ENCODE measurements around the gene MTG2.
"Not testable (repeated sequence)": the region's sequence is repeated elsewhere in the genome, so short reads cannot be mapped to it uniquely, and the experiment has no call there.

MTG2 gene

DNA sequence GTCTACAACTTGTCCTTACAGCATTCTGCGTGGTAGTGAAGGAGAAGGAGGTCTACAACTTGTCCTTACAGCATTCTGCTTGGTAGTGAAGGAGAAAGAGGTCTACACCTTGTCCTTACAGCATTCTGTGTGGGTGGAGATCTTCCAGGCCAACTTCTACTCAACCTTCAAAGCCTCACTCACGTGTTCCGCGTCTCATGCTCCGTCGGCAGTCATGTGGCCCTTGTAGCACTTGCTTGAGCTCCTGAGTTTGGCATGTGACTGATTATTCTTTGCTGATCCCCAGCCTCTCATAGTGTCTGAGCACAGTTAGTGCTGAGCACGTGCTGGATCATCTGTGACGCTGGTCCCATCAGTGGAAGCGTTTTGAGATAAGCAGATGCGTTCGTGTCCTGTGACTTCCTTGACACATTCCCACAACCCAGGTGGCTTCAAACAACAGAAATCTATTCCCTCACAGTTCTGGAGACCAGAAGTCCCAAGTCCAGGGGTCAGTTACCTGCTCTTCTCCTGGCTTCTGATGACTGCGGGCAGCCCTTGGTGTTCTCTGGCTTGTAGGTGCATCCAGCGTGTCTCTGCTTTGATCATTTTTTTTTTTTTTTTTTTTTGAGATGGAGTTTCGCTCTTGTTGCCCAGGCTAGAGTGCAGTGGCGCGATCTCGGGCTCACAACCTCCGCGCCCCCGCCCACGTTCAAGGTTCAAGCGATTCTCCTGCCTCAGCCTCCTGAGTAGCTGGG lies 36.6 kb upstream of the MTG2 start:
- no peak for DNase-seq (ENCODE audit: low read depth in 2 of 2)

DNA sequence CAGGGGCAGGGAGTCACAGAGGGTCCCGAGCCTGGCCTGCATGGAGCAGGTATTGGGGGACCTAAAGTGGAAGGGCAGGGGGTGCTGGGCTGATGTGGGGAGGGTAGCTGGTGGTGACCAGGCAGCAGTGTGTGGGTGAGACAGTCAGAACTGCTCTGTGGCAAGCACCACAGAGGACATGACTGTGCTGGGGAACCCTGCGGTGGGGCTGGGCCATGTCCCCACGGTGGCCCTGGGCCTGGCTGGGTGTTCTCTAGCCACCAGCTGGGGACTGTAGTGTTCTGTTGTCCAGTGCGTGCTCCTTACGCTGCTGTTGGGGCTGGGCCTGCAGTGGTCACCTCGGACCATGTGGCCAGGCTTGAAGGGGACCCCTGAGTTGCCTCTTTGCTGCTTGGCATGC lies 35.7 kb upstream of the MTG2 start:
- DNase-seq (ENCODE audit: low read depth in 2 of 2): no peak

DNA sequence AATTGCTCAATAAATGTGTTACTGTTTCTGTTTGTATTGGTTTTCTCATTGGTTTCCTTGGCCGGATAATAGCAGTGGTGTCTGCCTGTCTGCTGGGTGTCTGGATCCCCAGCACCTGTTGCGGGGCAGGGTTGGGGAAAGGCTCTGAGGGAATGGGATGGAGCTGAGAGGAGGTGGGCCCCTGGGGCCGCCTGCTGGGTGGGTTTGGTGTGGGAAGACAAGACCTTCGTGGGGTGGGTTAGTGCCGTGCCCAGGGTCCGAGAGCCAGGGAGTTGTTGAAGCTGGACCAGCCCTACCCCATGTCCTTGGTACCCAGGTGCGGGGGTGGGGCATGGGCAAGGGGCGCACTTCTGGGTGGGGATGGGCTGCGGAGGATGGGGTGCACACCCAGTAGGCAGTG lies 35.3 kb upstream of the MTG2 start:
- no peak for DNase-seq (ENCODE audit: low read depth in 2 of 2)

DNA sequence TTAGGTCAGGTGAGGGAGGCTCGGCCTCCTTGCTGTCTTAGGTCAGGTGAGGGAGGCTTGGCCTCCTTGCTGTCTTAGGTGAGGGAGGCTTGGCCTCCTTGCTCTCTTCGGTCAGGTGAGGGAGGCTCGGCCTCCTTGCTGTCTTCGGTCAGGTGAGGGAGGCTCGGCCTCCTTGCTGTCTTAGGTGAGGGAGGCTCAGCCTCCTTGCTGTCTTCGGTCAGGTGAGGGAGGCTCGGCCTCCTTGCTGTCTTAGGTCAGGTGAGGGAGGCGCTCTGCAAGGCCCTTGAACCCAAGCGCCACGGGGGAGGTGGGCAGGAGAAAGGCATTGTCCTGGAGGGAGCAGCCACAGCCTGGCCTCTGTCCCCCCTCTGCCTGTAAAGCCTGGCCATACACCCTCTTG lies 34.4 kb upstream of the MTG2 start:
- DNase-seq (ENCODE audit: low read depth in 2 of 2): not testable (repeated sequence)

DNA sequence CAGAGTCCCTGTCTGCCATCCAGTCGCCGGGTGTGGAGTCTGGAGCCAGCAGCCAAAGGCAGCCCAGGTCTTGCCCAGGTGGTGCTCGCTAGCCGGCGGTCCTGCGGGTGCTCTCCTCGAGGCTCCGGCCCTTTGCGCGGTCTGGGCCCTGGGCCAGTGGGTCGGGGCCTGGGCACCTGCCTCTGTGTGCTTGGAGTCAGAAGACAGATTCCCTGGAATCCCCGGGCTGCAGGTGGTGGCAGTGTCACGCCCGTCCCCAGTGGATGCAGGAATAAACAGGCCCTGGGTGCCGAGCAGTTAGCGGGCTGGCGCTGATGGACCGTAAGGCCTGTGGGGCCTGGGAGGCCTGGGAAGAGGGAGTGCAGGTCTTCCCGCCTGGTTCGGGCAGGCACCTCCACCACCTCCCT lies 33.9 kb upstream of the MTG2 start:
- no peak for DNase-seq (ENCODE audit: low read depth in 2 of 2)

DNA sequence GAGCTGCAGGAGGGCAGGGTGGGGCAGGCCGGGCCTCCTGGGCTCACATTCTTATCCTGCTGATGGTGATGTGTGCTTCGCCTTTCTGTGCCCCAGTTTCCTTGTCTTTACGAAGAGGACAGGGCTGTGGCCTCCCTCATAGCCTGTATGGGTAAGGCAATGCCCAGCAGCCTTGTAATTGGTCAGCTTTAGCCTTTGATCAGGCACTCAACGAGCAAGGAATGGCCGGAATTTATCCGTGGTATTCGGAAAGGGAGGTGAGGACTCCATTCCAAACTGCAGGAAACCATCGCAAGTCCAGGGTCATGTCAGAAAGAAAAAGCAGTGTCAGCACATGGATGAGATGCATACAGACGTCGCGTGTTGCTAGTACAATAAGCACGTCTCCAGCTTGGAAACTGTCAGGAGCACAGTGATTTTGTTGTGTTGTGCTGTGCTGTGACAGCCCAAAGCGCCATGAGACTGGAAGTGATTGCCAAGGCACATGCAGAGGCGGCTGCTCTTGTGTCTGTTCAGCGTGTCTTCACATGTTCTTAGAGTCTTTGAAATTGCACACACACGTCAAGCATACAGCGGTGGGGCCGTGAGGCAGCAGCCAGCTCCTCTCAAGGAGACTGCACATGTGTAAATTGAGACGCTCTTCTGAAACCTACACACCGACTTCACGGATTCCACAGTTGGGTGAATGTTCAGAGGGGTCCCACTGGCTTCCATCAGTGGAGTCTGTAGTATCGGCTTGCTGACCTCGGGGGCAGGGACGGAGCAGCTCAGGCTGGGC lies 33.1 kb upstream of the MTG2 start:
- DNase-seq (ENCODE audit: low read depth in 2 of 2): no peak

DNA sequence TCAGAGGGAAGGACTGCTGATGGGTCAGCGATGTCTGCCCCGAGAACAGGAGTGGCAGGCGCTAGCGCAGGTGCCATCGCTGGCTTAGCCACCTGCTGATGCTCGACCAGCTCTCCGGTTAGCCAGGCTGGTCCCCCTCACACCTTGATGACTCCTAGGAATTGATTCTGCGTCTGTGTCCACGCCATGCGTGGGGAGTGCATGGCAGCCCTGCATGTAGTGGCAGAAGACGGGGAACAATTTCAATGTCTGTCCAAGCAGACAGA lies 32.6 kb upstream of the MTG2 start:
- no peak for DNase-seq (ENCODE audit: low read depth in 2 of 2)

DNA sequence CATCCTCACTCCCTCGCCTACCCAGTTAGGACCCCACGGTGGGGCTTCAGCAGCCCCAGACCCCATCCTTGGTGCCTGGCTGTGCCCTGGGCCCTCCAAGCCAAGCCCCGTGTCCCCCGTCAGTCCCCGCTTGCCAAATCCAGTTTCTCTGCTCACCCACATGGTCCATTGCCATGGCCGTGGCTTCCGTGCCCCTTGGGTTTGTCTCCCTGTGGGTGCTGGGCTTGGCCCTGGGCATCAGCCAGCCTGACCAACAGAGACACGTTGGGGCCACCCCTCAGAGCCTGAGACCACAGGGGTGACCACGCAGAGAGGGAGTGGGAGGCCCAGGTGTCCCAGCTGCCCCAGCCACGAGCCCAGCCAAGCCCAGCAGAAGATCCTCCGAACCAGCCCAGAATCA lies 31.6 kb upstream of the MTG2 start:
- no peak for DNase-seq (ENCODE audit: low read depth in 2 of 2)

DNA sequence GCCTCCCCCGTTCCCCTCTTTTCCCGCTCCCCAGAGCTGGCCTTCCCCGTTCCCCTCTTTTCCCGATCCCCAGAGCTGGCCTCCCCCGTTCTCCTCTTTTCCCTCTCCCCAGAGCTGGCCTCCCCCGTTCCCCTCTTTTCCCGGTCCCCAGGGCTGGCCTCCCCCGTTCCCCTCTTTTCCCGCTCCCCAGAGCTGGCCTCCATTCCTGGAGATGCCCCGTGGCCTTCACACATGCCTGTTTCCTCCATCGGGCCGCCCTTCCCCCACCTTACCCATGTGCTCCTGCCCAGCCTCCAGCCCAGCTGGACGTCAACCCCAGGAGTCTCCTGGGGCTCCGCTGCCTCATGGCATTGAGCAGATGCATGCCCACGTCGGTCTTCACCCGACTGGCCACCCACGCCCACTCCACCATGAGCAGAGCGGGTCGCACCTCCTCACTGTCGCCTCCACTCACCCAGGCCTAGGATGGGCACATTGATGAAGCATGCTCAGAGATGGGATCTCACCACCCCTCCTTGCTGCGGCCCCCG lies 30.9 kb upstream of the MTG2 start:
- no peak for DNase-seq (ENCODE audit: low read depth in 2 of 2)

DNA sequence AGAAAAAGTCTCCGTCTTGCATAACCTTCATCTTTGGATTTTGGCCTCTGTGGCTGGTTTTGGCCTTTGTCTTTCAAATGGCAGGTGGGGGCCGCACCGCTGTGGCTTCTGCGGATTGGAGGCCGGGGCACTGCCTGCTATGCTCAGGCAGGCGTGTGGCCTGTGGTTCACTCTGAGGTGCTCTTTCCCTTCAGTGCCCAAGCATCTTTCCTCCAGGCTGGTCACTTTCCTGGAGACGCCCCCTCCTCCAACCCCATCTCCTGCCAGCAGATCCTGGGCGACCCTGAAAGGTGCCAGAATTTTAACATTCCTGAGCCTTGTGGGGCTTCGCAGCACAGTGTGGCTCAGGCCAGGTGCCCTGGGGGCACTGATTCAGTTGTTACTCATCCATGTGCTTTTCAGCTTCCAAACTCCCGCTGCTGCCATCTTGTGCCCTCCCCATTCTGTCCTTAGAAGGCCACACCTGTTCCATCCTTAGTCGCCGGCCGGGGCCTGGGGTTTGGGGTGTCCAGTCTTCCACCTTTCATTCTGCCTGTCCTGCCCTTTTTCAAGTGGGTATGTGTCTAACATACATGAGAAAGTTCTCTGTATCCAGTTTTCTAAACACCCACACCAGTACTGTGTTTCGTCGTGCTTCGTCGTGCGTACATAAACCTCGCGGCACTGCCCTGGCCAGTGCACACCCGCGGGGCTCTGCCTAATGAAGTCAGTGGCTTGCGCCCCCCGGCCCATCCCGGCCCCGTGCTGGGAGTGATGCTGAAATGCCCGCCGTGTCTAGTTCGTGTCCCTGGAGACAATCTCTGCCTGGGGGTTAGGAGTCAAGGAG lies 27.2 kb upstream of the MTG2 start:
- DNase-seq (ENCODE audit: low read depth in 2 of 2): no peak

DNA sequence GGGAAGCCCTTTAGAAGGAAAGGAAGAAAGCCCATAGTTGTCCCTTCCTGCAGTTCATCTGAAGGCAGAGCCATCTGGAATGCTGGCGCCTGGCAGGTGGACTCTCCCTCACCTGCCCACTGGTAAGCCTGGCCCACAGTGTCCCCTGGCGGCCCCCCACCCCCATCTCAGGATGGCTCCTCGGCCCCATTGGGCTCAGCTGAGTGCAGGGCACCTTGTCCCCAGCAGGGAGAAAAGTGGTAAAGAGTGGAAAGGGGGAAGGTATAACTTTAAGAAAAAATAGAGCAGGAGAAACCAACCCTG lies 26.6 kb upstream of the MTG2 start:
- DNase-seq (ENCODE audit: low read depth in 2 of 2): no peak

DNA sequence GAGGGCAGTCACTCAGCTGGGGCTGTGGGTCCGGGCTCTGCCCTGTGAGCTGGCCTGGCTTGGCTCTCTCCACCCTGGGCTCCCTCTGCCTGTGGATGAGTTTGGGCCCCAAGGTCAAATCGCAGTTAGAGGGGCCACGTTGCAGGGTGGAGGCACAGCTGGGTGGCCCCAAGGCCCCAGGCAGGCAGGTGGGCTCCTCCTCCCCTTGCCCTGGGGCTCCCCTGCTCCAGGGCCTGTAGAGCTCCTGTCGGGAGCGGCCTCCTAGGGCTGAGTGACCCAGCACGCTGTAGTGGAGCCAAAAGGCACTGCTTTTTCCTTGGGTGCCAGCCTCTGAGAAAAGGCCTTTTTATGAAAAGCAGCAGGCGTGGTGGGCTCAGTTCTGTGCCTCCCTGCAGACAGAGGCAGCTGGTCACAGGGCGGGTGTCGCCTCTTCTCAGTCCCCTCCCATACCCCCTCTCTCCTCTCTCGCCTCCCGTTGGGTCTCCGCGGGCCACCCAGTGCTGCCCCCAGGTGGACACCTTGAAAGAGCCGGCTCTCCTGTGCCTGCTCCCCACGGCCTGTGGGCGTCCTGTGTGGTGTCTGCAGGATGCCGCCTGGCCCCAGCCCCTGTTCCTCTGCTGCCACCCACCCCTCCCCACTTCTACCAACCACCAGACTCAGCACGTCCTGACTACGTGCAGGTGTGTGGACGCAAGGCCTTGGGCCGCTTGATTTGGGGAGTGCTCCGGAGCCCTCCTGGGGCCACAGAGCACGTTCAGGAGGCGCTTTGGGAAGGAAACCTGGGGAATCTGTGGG lies 26.0 kb upstream of the MTG2 start:
- DNase-seq (ENCODE audit: low read depth in 2 of 2): peak; percentile 48 to 55

DNA sequence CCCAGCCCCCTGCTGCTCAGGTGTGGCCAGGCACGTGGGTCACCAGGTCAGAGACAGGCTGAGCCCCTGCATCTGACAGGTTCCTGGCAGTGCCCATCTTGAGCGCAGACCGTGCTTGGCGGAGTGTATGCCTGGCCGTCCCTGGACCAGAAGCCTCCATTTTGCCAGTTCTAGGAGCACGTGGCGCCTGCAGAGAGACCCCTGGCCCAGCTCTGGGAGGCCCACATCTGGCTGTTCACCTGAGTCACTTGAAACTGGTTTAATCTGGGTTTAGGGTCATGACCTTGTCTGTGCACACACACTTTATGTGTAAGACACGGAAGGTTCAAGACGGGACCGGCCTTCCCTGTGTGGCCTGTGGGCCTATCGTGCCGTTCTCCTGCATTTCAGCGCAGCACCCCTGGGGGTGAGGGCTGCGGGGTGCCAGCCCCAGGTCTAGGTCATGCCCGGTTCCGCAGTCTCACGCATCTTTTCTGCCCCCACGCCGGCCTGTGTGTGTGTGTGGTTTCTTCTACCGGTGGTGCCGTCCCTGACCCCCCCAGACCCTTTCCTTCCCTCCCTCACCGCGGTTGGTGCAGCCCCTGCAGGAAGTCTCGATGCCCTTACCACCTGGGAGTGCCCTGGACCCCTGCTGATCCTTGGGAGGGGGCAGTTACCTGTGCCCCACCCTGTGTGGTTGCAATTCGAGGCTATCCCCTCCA lies 25.3 kb upstream of the MTG2 start:
- no peak for DNase-seq (ENCODE audit: low read depth in 2 of 2)

DNA sequence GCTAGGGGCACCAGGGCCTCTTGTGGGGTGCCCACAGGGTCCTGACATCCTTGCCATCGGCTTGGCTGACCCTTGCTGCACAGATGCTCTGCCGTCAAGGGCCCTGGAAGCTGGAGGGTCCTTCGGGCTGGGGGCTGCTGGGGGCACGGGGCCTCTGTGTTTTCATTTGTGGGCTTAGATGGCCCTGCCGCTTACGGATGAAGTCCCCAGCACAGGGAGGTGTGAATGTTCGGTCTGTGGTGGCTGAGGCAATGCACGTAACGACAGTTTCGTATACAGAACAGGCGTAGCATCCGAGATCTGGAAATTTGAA lies 24.8 kb upstream of the MTG2 start:
- no peak for DNase-seq (ENCODE audit: low read depth in 2 of 2)

DNA sequence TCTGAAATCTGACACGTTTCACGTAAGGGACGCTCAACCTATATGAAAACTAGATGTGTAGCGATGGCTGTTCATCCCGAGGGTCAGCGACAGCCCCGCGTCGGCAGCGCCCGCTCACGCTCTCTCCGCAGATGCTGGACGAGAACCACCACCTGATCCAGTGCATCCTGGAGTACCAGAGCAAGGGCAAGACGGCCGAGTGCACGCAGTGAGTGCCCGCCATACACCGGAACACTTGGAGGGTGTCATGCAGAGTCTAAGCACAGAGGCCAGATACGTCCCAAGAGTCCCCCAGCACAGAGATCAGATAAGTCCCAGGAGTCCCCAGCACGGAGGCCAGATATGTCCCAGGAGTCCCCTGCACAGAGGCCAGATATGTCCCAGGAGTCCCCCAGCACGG lies 24.3 kb upstream of the MTG2 start:
- DNase-seq (ENCODE audit: low read depth in 2 of 2): no peak

DNA sequence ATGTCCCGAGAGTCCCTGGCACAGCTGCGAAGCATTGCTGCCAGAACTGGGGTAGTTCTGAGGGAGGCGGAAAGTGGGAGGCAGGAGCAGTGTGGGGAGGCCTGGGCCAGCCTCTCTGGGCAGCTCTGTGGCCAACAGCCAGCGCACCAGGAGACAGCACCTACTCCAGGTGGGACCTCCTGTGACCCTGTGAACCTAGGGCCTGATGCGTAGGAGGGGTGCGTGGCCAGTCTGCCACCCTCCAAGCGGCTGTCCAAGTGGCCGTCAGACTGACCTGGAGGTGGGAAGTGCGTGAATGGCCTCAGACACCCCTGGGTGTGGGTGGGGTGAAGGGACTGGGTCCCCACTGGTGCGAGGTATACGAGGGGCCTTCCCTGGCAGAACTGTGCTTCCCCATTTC lies 23.8 kb upstream of the MTG2 start:
- no peak for DNase-seq (ENCODE audit: low read depth in 2 of 2)

DNA sequence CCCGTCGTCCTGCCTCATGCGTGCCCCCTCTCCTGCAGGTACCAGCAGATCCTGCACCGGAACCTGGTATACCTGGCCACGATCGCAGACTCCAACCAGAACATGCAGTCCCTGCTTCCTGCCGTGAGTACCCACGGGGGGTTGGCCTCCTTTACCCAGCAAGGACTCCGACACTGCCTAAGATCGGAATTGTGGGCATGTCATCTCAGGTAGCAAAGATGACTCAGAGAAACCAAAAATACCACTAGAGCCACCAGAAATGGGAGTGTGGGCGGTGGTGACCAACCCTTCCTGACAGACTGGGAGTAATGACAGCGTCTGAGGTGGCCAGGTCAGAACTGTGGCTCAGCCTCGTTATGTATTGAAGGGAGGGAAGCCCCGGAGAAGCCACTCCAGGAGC lies 23.0 kb upstream of the MTG2 start:
- DNase-seq (ENCODE audit: low read depth in 2 of 2): peak; percentile 44 to 57

DNA sequence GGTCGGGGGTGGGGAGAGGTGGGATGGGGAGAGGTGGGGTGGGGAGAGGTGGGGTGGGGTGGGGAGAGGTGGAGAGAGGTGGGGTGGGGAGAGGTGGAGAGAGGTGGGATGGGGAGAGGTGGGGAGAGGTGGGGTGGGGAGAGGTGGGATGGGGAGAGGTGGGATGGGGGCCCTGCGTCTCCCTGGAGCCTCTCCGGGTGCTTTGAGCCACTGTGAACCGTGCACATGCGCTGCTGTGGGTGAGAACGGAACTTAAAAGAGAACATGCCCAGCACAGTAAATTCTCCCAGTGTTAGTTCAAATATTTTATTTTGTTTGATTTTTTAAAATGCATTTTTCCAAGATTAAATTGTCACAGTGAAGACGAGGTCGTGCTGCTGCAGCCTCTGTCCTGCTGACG lies 22.6 kb upstream of the MTG2 start:
- DNase-seq (ENCODE audit: low read depth in 2 of 2): no peak

DNA sequence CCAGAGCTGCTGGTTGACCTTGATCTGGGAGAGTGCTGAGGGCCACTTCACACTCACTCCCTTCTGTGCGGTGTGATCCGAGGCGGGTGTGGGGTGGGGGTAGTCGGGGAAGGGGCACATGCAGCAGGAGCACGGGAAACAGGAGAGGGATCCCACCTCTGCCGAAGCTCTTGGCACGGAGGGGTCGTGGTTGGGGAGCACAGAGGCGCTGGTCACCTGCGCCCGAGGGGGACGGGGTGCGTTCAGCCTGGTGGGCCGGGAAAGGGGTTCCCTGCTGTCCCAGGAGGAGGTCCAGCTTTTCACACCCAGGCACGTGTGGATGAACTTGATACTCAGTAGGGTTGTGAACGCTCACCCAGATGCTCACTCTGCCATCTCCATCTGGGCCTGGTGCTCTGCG lies 22.0 kb upstream of the MTG2 start:
- no peak for DNase-seq (ENCODE audit: low read depth in 2 of 2)

DNA sequence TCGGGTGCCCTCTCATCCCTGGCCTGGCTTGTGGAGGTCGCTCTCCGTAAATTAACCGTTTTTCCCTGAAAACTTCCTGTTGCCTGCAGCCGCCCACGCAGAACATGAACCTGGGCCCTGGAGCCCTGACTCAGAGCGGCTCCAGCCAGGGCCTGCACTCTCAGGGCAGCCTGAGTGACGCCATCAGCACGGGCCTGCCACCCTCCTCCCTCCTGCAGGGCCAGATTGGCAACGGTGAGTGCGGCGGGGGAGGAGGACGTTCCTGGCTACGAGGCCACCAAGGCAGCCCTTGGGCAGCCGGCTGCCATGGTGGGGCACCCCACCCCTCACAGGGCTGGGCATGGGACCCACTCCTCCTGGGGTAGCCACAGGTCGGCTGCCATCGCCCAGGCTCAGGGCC lies 21.5 kb upstream of the MTG2 start:
- no peak for DNase-seq (ENCODE audit: low read depth in 2 of 2)

DNA sequence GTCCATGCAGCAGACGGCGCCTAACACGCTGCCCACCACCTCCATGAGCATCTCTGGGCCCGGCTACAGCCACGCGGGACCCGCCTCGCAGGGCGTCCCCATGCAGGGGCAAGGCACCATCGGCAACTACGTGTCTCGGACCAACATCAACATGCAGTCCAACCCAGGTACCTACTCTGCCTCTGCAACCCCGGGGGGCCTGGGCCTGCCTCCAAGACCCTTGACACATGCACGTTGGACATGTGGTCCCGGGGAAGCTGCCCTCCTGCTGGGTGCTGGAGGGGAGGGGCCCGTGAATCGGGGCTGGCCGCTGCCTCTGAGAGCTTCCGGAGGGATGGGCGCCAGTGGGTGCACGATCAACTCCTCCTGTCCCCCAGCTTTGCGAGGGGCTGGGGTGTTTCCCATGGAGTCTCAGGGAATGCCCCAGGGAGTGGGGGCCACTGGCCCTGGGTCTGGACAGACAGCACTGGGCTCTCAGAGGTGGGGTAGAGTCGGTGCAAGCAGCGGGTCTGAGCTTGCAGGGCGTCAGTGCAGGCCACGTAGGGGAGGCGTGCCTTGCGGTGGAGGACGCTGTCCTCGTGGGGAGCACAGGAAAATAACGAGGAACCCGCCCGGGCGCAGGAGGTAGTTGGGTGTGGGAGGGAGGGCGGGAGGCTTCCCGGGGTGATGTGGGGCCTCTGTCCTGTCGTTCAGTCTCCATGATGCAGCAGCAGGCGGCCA lies 19.9 kb upstream of the MTG2 start:
- no peak for DNase-seq (ENCODE audit: low read depth in 2 of 2)
